Cardiac fibroblast (primary cell): ENCODE results near the gene SEL1L2.

Experiments
- DNase-seq, 2 donors: peaks; one replicate each; pipeline versions ENCODE4 v3.0.0 to v3.0.0-alpha.2; 2010; ENCODE audit warnings: low read depth in 2 of 2
- H3K4me3 ChIP-seq, 2 donors: replicated peaks in 1 of 2; 1 replicate in 1 of 2; 2 replicates in 1 of 2; pipeline ENCODE4 v1.5.1; 2011; ENCODE audit warnings: low read depth in 2 of 2, low read length in 2 of 2, mild to moderate bottlenecking in 2 of 2, moderate library complexity in 1 of 2
- CTCF ChIP-seq: IDR thresholded peaks from one replicate; pipeline ENCODE4 v1.5.1; 2011; ENCODE audit warnings: low read depth, mild to moderate bottlenecking, low read length, inconsistent platforms

SEL1L2 gene

GRCh38 chr20:13839421-13840092 lies 150.9 kb downstream of the SEL1L2 start:
- H3K4me3 ChIP-seq: no peak overlapping the region
- no peak for TF ChIP-seq CTCF
- DNase-seq: peak; percentile 10 to 36

- TF ChIP-seq CTCF: no peak
Measured at GRCh38 chr20:13838664-13839063, 151.8 kb downstream of the SEL1L2 start.

DNA sequence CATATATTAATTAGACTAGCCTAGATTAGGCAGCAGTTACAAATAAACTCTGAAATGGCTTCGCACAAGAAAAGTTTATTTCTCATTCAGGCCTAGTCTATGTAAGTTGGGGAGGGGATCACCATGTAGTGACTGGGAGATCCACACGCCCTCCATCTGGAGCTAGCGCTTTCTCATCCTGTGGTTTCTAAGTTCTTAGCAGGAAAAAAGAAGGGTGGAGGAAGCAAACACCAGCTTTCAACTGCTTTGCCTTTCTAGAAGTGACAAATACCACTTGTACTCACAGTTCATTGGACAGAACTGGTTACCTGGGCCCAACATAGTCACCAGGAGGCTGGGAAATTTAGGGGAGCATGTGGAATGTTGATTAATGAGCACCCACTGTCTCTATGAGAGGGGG lies 158.9 kb downstream of the SEL1L2 start:
- H3K4me3 ChIP-seq: no peak overlapping the region
- DNase-seq: no peak
- TF ChIP-seq CTCF: no peak

More at GRCh38 chr20:13838664-13839063, 151.8 kb downstream of the SEL1L2 start:
- no peak for DNase-seq
- no peak overlapping the region for H3K4me3 ChIP-seq

DNA sequence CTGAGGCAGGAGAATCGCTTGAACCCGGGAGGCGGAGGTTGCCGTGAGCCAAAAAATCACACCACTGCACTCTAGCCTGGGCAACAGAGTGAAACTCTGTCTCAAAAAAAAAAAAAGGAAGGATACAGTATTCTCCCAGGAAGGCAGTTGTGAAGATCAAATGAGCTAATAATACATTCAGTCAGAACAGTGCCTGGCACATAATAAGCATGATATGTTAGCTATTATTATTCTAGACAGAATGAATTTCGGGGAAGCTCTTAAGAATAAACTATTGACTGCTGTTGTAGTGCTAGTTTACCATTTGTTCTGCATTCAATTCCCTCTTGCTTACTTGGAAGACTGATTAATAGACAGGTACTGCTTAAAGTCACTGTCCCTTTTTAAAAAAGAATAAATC lies 164.9 kb downstream of the SEL1L2 start:
- H3K4me3 ChIP-seq: no peak overlapping the region
- DNase-seq: no peak
- no peak for TF ChIP-seq CTCF

DNA sequence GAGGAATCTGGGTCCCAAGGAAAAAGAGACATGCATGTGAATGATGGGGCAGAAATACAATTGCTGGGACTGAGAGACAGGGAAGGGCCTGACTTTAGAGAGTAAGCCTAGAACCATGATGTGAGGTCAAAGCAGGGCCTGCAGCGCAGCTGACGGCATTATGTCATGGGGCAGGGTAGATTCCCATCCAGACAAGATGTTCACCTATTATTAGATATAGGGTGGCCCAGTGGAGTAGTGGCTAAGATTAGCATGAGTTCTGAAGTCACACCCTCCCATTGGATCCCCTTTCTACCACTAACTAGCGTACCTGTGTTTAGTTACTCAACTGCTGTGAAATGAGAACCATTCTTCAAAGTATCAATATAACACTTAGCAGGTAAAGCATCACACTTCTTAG lies 166.0 kb downstream of the SEL1L2 start:
- no peak overlapping the region for H3K4me3 ChIP-seq
- no peak for DNase-seq
- TF ChIP-seq CTCF: no peak

GRCh38 chr20:13822459-13822858 lies 168.0 kb downstream of the SEL1L2 start:
- DNase-seq: no peak
- TF ChIP-seq CTCF: no peak
- no peak overlapping the region for H3K4me3 ChIP-seq

- TF ChIP-seq CTCF: no peak
- DNase-seq: peak; percentile 7 to 19
Measured at GRCh38 chr20:13821876-13822275, 168.5 kb downstream of the SEL1L2 start.

More at GRCh38 chr20:13821876-13822275, 168.5 kb downstream of the SEL1L2 start:
- H3K4me3 ChIP-seq: no peak overlapping the region
